Mesodermal cell (in vitro differentiated cells): ENCODE results near the gene PDP2.

Experiments
- H3K27ac ChIP-seq: 2 replicates; pipeline ENCODE4 v1.7.0; 2013; ENCODE audit warnings: mild to moderate bottlenecking, low read depth, low read length, moderate library complexity; ENCODE audit not compliant: severe bottlenecking
- H3K36me3 ChIP-seq: 2 replicates; pipeline ENCODE4 v1.7.1; 2013; ENCODE audit warnings: mild to moderate bottlenecking, low read length, moderate library complexity; ENCODE audit not compliant: control insufficient read depth, insufficient read depth
- H3K4me1 ChIP-seq: one replicate; pipeline ENCODE4 v1.7.1; 2013; ENCODE audit warnings: mild to moderate bottlenecking, low read length; ENCODE audit not compliant: insufficient read depth, control insufficient read depth, poor library complexity, severe bottlenecking
- H3K4me3 ChIP-seq: 2 replicates; pipeline ENCODE4 v1.7.0; 2013; ENCODE audit warnings: low read length, control low read depth, mild to moderate bottlenecking; ENCODE audit not compliant: insufficient read depth, poor library complexity, severe bottlenecking; ENCODE audit errors: extremely low read depth
- H3K9me3 ChIP-seq: 2 replicates; pipeline ENCODE4 v1.7.1; 2013; ENCODE audit warnings: mild to moderate bottlenecking, low read length, moderate library complexity; ENCODE audit not compliant: control insufficient read depth
- WGBS, 2 experiments: methylation state at CpG; one replicate each; pipeline ENCODE4 v1.1.5; 2013; ENCODE audit warnings: missing lambda C conversion rate in 2 of 2; ENCODE audit not compliant: insufficient coverage in 2 of 2; 5-methylcytosine and 5-hydroxymethylcytosine counted together

Gene PDP2

GRCh38 chr16:66871840-66872239, 8.5 kb upstream of the PDP2 start:
- H3K4me1 ChIP-seq, result peaks cover 18% of the 10 kb centered on the region
- no peak overlapping the region for H3K27ac ChIP-seq
- WGBS, 2 experiments, result 56 to 100% methylated on average over 1 of the region's 3 CpGs
- H3K36me3 ChIP-seq, result no peaks in the 10 kb centered on the region
- no peak overlapping the region for H3K4me3 ChIP-seq
- no peaks in the 10 kb centered on the region for H3K9me3 ChIP-seq

DNA sequence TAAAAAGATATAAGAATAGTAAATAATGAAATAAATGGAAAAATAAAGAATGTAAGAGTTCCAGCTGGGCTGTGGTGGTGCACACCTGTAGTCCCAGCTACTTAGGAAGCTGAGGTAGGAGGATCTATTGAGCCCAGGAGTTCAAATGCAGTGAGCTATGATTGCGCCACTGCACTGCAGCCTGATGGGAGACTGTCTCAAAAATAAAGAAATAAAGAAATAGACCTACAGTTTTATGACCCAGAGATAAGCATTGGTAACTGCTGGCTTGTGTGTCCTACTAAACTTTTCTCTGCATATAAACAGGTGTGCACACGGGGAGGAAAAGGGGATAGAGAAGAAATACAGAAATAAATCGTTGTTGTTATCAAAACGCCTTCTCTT, 7.8 kb upstream of the PDP2 start:
- no peak overlapping the region for H3K27ac ChIP-seq
- H3K9me3 ChIP-seq, result no peaks in the 10 kb centered on the region
- peaks cover 18% of the 10 kb centered on the region for H3K4me1 ChIP-seq
- WGBS, 2 experiments, result 66 to 68% methylated on average over 3 to 4 of the region's 4 CpGs
- H3K4me3 ChIP-seq, result peak overlapping the region; percentile 30
- H3K36me3 ChIP-seq, result no peaks in the 10 kb centered on the region

GRCh38 chr16:66872943-66873684, 7.2 kb upstream of the PDP2 start:
- no peaks in the 10 kb centered on the region for H3K9me3 ChIP-seq
- no peaks in the 10 kb centered on the region for H3K36me3 ChIP-seq
- 7 to 8% methylated on average over 31 to 38 of the region's 39 CpGs for WGBS, 2 experiments
- H3K4me3 ChIP-seq, result peak overlapping the region; percentile 30
- peaks cover 18% of the 10 kb centered on the region for H3K4me1 ChIP-seq
- peak overlapping the region; percentile 80 for H3K27ac ChIP-seq

DNA sequence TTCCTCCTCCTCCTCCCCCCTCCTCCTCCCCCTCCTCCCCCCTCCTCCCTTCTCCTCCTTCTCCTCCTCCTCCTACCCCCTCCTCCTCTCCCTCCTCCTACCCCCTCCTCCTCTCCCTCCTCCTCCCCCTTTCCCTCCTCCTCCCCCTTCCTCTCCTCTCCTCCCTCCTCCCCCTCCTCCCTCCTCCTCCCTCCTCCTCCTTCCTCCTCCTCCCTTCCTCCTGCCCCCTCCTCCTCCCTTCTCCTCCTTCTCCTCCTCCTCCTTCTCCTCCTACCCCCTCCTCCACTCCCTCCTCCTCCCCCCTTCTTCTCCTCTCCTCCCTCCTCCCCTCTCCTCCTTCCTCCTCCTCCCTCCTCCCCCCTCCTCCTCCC, 6.6 kb upstream of the PDP2 start:
- Histone ChIP-seq H3K27ac (peak overlapping the region; percentile 80), H3K36me3 (no peaks in the 10 kb centered on the region), H3K4me1 (peaks cover 18% of the 10 kb centered on the region), H3K4me3 (no peak overlapping the region), H3K9me3 (no peaks in the 10 kb centered on the region)

DNA sequence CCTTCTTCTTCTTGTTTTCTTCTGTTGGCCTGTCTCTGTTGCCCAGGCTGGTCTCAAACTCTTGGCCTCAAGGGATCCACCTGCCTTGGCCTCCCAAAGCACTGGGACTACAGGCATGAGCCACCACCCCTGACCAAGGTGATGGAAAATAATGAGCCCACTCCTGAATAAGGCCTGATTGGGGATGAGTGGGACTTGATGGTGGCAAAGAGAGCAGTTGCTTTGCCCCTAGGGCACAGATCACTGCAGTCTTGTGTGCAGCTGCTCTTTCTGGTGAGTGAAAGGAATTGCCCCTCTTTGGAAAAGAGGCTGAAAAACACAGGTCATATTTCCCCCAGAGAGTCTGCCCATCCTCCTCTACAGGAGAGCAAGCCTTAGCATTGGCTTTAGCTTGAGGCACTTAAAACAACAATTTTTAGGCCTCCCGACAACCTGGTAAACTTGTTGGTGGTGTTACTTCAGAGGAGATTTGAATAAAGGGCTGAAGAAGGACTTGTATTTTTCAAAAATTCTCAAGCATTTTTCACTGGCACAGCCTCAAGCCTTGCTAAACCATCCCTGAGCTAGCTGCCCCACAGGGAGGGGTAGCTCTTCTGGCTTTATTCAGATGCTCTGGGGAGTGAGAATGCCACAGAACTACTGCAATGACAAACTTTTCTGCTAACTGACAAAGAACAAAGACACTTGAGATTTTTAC, 6.1 kb upstream of the PDP2 start:
- peak overlapping the region; percentile 66 for H3K27ac ChIP-seq
- WGBS, 2 experiments, result no CpG with 5 or more reads among the region's 1 CpG
- no peak overlapping the region for H3K4me3 ChIP-seq
- no peaks in the 10 kb centered on the region for H3K9me3 ChIP-seq
- peaks cover 18% of the 10 kb centered on the region for H3K4me1 ChIP-seq
- H3K36me3 ChIP-seq, result no peaks in the 10 kb centered on the region

- WGBS, 2 experiments, result 100% methylated on average over 1 to 2 of the region's 5 CpGs
- no peak overlapping the region for H3K27ac ChIP-seq
Observed at GRCh38 chr16:66878067-66878466, 2.2 kb upstream of the PDP2 start.

GRCh38 chr16:66881014-66881417, 701 bp downstream of the PDP2 start:
- peak overlapping the region; percentile 29 for H3K27ac ChIP-seq
- H3K4me3 ChIP-seq, result peak overlapping the region; percentile 72
- H3K36me3 ChIP-seq, result peaks cover 26% of the 10 kb centered on the region
- H3K4me1 ChIP-seq, result peaks cover 12% of the 10 kb centered on the region
- no peaks in the 10 kb centered on the region for H3K9me3 ChIP-seq
- 0 to 1% methylated on average over 12 to 15 of the region's 23 CpGs for WGBS, 2 experiments

More at GRCh38 chr16:66878067-66878466, 2.2 kb upstream of the PDP2 start:
- no peaks in the 10 kb centered on the region for H3K36me3 ChIP-seq
- peaks cover 20% of the 10 kb centered on the region for H3K4me1 ChIP-seq
- no peaks in the 10 kb centered on the region for H3K9me3 ChIP-seq
- no peak overlapping the region for H3K4me3 ChIP-seq

DNA sequence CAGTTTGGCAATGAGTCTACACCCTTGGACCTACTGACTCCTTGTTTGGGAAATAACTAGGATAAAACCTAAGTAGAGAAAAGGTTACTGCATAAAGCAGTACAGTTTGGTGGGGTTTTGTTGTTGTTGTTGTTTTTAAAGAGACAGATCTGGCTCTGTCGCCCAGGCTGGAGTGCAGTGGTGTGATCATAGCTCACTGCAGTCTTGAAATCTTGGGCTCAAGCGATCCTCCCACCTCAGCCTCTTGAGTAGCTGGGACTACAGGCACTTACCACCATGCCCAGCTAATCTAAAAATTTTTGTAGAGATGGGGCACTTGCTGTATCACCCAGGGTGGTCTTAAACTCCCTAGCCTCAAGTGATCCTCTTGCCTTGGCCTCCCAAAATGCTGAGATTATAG, 1.2 kb downstream of the PDP2 start:
- peaks cover 16% of the 10 kb centered on the region for H3K4me1 ChIP-seq
- H3K36me3 ChIP-seq, result peaks cover 28% of the 10 kb centered on the region
- no peaks in the 10 kb centered on the region for H3K9me3 ChIP-seq
- H3K4me3 ChIP-seq, result peak overlapping the region; percentile 72
- 57 to 83% methylated on average over 1 of the region's 2 CpGs for WGBS, 2 experiments
- H3K27ac ChIP-seq, result no peak overlapping the region

GRCh38 chr16:66881964-66882508, 1.7 kb downstream of the PDP2 start:
- Histone ChIP-seq H3K4me1 (peaks cover 21% of the 10 kb centered on the region), H3K36me3 (peaks cover 32% of the 10 kb centered on the region), H3K9me3 (no peaks in the 10 kb centered on the region), H3K4me3 (no peak overlapping the region), H3K27ac (no peak overlapping the region)
- WGBS, 2 experiments, result 89 to 90% methylated on average over 6 of the region's 8 CpGs

- Histone ChIP-seq H3K36me3 (peaks cover 38% of the 10 kb centered on the region), H3K4me3 (no peak overlapping the region), H3K27ac (no peak overlapping the region)
Observed at GRCh38 chr16:66882702-66883101, 2.4 kb downstream of the PDP2 start.

DNA sequence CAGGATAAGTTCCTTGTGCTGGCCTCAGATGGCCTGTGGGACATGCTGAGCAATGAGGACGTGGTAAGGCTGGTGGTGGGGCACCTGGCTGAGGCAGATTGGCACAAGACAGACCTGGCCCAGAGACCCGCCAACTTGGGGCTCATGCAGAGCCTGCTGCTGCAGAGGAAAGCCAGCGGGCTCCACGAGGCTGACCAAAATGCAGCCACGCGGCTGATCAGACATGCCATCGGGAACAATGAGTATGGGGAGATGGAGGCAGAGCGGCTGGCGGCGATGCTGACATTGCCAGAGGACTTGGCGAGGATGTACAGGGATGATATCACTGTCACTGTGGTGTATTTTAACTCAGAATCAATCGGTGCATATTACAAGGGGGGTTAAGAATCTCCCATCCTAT, 5.2 kb downstream of the PDP2 start:
- H3K36me3 ChIP-seq, result peaks cover 41% of the 10 kb centered on the region
- H3K27ac ChIP-seq, result no peak overlapping the region
- H3K4me3 ChIP-seq, result no peak overlapping the region
- 94 to 97% methylated on average over 10 to 11 of the region's 12 CpGs for WGBS, 2 experiments
- H3K4me1 ChIP-seq, result peaks cover 26% of the 10 kb centered on the region
- H3K9me3 ChIP-seq, result no peaks in the 10 kb centered on the region

More at GRCh38 chr16:66882702-66883101, 2.4 kb downstream of the PDP2 start:
- WGBS, 2 experiments, result 81 to 100% methylated on average over 2 to 3 of the region's 3 CpGs
- no peaks in the 10 kb centered on the region for H3K9me3 ChIP-seq
- peaks cover 26% of the 10 kb centered on the region for H3K4me1 ChIP-seq
